ENCODE measurements around the gene MSRB1.

DNA sequence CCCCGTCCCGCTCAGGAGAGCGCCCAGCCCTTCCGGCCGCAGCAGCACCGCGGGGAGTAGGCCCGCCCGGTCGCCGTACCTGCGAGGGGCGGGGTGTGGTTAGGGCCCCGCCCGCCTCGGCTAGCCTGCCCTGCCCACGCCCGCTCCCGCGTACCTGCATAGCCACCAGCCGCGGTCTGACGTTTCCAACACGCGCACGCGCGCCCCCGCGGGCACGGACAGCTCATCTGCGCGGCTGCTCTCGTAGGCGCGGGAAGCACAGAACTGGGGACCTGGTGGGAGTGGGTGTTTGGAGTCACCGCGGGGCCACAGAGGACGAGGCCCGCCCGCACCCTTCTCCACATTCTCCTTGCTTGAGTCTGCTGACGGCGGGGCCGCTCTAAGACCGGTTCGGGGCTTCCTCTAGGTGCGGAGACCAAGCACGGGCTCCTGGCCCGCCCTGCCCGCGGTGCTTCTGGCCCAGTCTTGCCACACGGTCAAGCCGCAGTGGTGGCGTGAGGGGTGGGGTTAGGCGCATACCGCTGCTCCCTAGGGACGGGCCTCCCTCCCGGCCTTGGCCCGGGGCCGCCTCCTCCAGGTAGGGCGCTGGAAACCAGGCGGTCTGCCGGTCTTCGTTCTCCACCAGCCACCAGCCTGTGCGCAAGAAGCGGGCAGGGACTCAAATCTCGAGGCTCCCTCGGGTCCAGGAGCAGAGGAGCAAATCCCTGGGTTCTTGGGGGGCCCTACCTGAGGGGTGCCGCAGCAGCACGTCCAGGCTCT lies 36.5 kb upstream of the MSRB1 start:
- TF ChIP-seq POLR2A (IDR thresholded peaks at IDR 0.05) (peak; percentile 55 to 75 (median 74)), CTCF (IDR thresholded peaks at IDR 0.05) (no peak)
